A549 (cell line): ENCODE data around the gene AEBP2. TPM values are rescaled to one million over a fixed set of nuclear protein-coding genes. Genes with fewer than 3 reads are reported as not detected.
"Not testable (repeated sequence)": the region's sequence is repeated elsewhere in the genome, so short reads cannot be mapped to it uniquely, and the experiment has no call there.

ENCODE experiments used
- ATAC-seq, 2 experiments: fragments of 200-7000 bp in 1 of 2; fragments of >200 bp in 1 of 2; cut with Nextera tagmentation in 1 of 2; cut with Tn5 transposase in 1 of 2; 3 replicates each; pipeline versions ENCODE4 v1.8.0 to v1.9.1; 2018 to 2020; ENCODE audit warnings: mild to moderate bottlenecking in 1 of 2, moderate library complexity in 1 of 2
- CTCF ChIA-PET: fragments of 300-600 bp; sonication (Branson Sonifier 250); formaldehyde crosslinking; extraction: SDS; loops from one replicate; lab custom pipeline; 2021; ENCODE audit warnings: antibody characterized with exemption, inconsistent platforms; lab: Yijun Ruan, JAX
- POLR2A ChIA-PET: fragments of 350-600 bp; formaldehyde crosslinking; extraction: SDS; loops from one replicate; lab custom pipeline; 2021; ENCODE audit warnings: antibody characterized with exemption, inconsistent platforms; lab: Yijun Ruan, JAX
- DNase-seq, 2 experiments: peaks; one replicate each; pipeline versions ENCODE4 v3.0.0 to v3.0.0-alpha.2; 2011 to 2016; ENCODE audit warnings: low read depth in 1 of 2, low spot score in 1 of 2
- FAIRE-seq: peaks from 2 replicates; lab custom pipeline; 2011; peaks lifted over from hg19 to GRCh38; lab: Jason Lieb, UNC
- H3K27ac ChIP-seq, 2 experiments: fragments of >200 bp; sonication (Bioruptor Twin); formaldehyde crosslinking; 3 replicates each; pipeline ENCODE4 v1.5.1; 2016 to 2017
- H3K4me1 ChIP-seq: fragments of >200 bp; sonication (Bioruptor Twin); formaldehyde crosslinking; 3 replicates; pipeline ENCODE4 v1.6.1; 2016
- H3K4me2 ChIP-seq: fragments of >200 bp; sonication (Bioruptor Twin); formaldehyde crosslinking; 3 replicates; pipeline ENCODE4 v1.6.1; 2016
- H3K4me3 ChIP-seq: fragments of >200 bp; sonication (Bioruptor Twin); formaldehyde crosslinking; 3 replicates; pipeline ENCODE4 v1.5.1; 2016
- H3K9me3 ChIP-seq: fragments of >200 bp; sonication (Bioruptor Twin); formaldehyde crosslinking; 3 replicates; pipeline ENCODE4 v1.6.1; 2016
- FOSL2 ChIP-seq, 2 experiments: fragments of 450-650 bp in 1 of 2; fragments of >200 bp in 1 of 2; sonication (Bioruptor Twin) in 1 of 2; formaldehyde crosslinking; IDR thresholded peaks; 2 replicates each; pipeline versions ENCODE4 v1.5.0 to v1.6.1; 2016 to 2020; ENCODE audit warnings: mild to moderate bottlenecking in 1 of 2, moderate library complexity in 1 of 2
- HEYL ChIP-seq: fragments of 250-450 bp; sonication (Bioruptor Pico); IDR thresholded peaks from 2 replicates; pipeline ENCODE4 v1.8.0; 2021; ENCODE audit warnings: mild to moderate bottlenecking, moderate library complexity
- NFE2L2 ChIP-seq: fragments of 150-350 bp; conservative IDR thresholded peaks from 2 replicates; pipeline ENCODE4 v1.6.1; 2014; ENCODE audit warnings: low read length
- NPAS2 ChIP-seq: fragments of 250-450 bp; sonication (Bioruptor Pico); IDR thresholded peaks from 2 replicates; pipeline ENCODE4 v1.8.0; 2022; ENCODE audit warnings: mild to moderate bottlenecking, moderate library complexity, borderline replicate concordance
- PHF8 ChIP-seq: fragments of 200-600 bp; sonication (generic); IDR thresholded peaks from 2 replicates; pipeline ENCODE4 v1.6.1; 2016; ENCODE audit warnings: low read depth, mild to moderate bottlenecking, antibody characterized with exemption, moderate library complexity, borderline replicate concordance
- POLR2A ChIP-seq: IDR thresholded peaks from 2 replicates; pipeline ENCODE4 v1.6.1; 2012; ENCODE audit warnings: mild to moderate bottlenecking, low read length
- WGBS: methylation state at CpG from one replicate; pipeline ENCODE4 v1.1.6; 2017; ENCODE audit errors: missing lambda C conversion rate; 5-methylcytosine and 5-hydroxymethylcytosine counted together
- polyA plus RNA-seq, 4 experiments: library from polyadenylated mRNA; depleted of rRNA in 3 of 4; stranded (reverse); fragments of >200 nt; fragmentation: RNase III in 1 of 4; extraction: RNeasy Plus Mini Kit Qiagen cat#74134 plus additional on column Dnase treatment in 1 of 4; gene quantifications; 2 replicates in 3 of 4; 3 replicates in 1 of 4; pipeline ENCODE4 v1.2.3, GENCODE V29; 2011 to 2017
- small RNA-seq, 6 experiments: library from RNA; depleted of rRNA; stranded (forward); fragments of <200 nt; gene quantifications; one replicate each; pipeline ENCODE3, GENCODE V24; 2012
- TF ChIP-seq, protein P1 (sequence below): IDR thresholded peaks from 2 replicates; pipeline ENCODE4 v1.6.1; 2012; ENCODE audit warnings: low read depth, borderline replicate concordance
- TF ChIP-seq, protein P2 (sequence below): fragments of >200 bp; sonication (Bioruptor Twin); formaldehyde crosslinking; IDR thresholded peaks from 2 replicates; pipeline ENCODE4 v1.6.1; 2016

The AEBP2 gene
- polyA plus RNA-seq, 2 of the 4 experiments (the other 2 are of a cell fraction), result 23.5 to 27.3 TPM

DNA sequence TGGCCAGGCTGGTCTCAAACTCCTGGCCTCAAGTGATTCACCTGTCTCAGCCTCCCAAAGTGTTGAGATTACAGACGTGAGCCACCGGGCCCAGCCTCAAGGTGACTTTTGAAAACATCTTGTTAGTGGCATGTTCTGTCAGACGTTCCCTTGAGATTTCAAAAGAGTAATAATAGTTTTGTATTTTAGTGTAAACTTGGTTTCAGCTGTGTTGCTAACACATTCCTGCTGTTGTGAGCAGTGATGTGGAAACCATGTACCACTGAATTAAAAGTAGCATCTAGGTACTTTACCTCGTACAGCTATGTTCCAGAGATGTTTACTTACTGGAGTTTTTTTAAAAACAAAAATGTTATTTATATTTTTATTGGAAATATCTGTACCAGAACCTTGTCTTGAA, 111.3 kb downstream of the AEBP2 start:
- 85% methylated on average over 4 of the region's 4 CpGs for WGBS
- no peaks in the 10 kb centered on the region for H3K4me1 ChIP-seq
- ATAC-seq (no peak), DNase-seq (no peak), FAIRE-seq (no peak)
- no peak overlapping the region for H3K4me2 ChIP-seq
- no peak overlapping the region for H3K27ac ChIP-seq
- ChIA-PET CTCF (no interaction called here), POLR2A (no interaction called here)
- TF ChIP-seq HEYL (CRISPR knock-in tag), result no peak
- no peak for TF ChIP-seq FOSL2 (IDR thresholded peaks at IDR 0.05)
- no peak for TF ChIP-seq FOSL2 (CRISPR knock-in tag; IDR thresholded peaks at IDR 0.05)
- no peak overlapping the region for H3K4me3 ChIP-seq
- H3K9me3 ChIP-seq, result no peaks in the 10 kb centered on the region

DNA sequence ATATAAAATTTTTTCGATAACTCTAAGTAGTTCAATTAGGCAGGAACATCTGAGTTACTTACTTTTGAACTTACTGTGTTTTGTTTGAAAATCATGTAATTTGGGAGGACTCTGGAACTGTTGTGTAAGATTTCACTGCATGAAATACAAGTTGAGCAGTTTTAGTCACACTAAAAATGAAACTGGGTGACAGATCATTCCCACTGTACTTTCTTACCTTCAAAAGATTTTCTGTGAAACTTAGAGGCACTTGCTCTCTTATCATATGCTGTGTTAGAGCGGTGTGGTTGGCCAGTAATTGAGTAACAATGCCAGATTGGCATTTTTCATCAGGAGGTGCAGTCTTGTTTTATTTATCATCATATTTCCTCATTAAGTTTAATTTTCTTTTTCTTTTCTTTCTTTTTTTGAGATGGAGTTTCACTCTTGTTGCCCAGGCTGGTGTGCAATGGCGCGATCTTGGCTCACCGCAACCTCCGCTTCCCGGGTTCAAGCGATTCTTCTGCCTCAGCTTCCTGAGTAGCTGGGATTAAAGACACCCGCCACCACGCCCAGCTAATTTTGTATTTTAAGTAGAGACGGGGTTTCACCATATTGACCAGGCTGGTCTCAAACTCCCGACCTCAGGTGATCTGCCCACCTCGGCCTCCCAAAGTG, 113.3 kb downstream of the AEBP2 start:
- POLR2A ChIA-PET, H3K4me3 ChIP-seq, ATAC-seq, H3K27ac ChIP-seq, H3K4me1 ChIP-seq, FAIRE-seq, DNase-seq, CTCF ChIA-PET, H3K4me2 ChIP-seq, H3K9me3 ChIP-seq: not testable (repeated sequence)
- WGBS, result 91% methylated on average over 13 of the region's 13 CpGs

DNA sequence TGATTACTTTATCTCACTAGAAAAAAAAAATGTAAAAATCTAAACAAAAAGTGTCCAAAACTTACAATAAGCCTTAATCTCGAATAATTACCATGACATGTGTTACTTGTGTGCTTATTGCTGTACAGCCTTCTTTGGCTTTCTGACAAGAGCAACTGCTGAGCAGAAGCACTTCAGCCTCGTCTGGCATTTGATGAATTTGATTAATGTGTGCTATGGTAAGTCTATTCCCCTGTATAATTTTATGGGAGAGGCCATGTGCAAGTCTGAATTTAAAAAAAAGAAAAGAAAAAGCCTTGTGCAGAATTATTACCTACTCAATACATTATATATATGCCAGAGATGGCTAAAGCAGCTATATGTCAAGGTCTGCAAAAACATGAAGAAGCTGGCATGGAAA, 113.9 kb downstream of the AEBP2 start:
- CTCF ChIA-PET, result no interaction called here
- POLR2A ChIA-PET, result no interaction called here
- 65% methylated on average over 2 of the region's 2 CpGs for WGBS
- H3K4me3 ChIP-seq, result no peak overlapping the region
- FAIRE-seq (no peak), DNase-seq (no peak), ATAC-seq (no peak)
- TF ChIP-seq, protein P1, sequence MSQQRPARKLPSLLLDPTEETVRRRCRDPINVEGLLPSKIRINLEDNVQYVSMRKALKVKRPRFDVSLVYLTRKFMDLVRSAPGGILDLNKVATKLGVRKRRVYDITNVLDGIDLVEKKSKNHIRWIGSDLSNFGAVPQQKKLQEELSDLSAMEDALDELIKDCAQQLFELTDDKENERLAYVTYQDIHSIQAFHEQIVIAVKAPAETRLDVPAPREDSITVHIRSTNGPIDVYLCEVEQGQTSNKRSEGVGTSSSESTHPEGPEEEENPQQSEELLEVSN, result no peak
- TF ChIP-seq PHF8 (no peak), HEYL (CRISPR knock-in tag) (no peak), POLR2A (no peak)
- no peaks in the 10 kb centered on the region for H3K9me3 ChIP-seq
- H3K4me2 ChIP-seq, result no peak overlapping the region
- H3K27ac ChIP-seq, result no peak overlapping the region
- no peaks in the 10 kb centered on the region for H3K4me1 ChIP-seq

DNA sequence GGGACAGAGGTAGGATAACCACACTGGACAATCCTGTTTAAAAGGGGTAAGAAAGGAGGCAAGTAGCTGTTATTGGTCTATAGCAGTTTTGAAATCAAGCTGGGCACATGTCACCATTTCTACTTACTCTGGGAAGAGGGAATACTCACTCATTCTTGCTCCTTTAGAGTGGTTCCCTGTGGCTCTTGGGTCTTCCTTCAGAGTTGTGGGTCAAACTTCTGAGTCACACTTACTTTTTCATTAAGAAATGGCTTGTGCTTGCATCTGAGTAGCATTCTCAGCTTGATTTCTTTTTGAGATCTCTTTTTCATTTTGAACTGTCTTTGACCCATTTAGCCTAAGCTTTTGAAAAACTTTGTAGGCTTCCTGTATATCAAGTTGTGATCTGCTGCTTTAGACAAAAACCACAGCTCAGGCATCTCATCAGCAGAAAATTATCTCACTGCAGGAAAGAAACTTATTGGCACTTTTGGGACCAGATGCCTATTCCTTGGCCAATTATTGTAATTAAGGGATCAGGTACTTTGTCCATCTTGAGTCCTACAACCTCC, 122.2 kb downstream of the AEBP2 start:
- H3K4me2 ChIP-seq, result no peak overlapping the region
- TF ChIP-seq, protein P2, sequence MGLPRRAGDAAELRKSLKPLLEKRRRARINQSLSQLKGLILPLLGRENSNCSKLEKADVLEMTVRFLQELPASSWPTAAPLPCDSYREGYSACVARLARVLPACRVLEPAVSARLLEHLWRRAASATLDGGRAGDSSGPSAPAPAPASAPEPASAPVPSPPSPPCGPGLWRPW, result no peak
- TF ChIP-seq NFE2L2, result no peak
- TF ChIP-seq NPAS2, result no peak
- TF ChIP-seq, all 56 proteins: peak for 0
- ATAC-seq, result no peak
- ChIA-PET CTCF (no interaction called here), POLR2A (no interaction called here)
- Histone ChIP-seq H3K4me1 (no peaks in the 10 kb centered on the region), H3K9me3 (no peaks in the 10 kb centered on the region), H3K27ac (no peak overlapping the region), H3K4me3 (no peak overlapping the region)
- no peak for DNase-seq
- no peak for FAIRE-seq

Small RNA genes within 50 kb of the gene (small RNA-seq; reads per million reads assigned to genes)
- 0 reads per million in 6 experiments for gene AC091805.2
- 0 reads per million in 6 experiments for gene RNU6-254P
